Karpas-422 (cell line): ENCODE data around the gene OXGR1. TPM values are rescaled to one million over a fixed set of nuclear protein-coding genes. Genes with fewer than 3 reads are reported as not detected.

Source experiments
- DNase-seq: peaks from one replicate; pipeline ENCODE4 v3.0.0-alpha.2; 2015
- H2AFZ ChIP-seq: fragments of 200-600 bp; sonication (generic); 2 replicates; pipeline ENCODE4 v1.6.1; 2014; ENCODE audit warnings: antibody characterized with exemption, low read length, mixed read lengths
- H3K27ac ChIP-seq: fragments of 200-600 bp; sonication (generic); 2 replicates; pipeline ENCODE4 v1.5.1; 2014; ENCODE audit warnings: mild to moderate bottlenecking, low read length, moderate library complexity
- H3K27me3 ChIP-seq: fragments of 200-600 bp; sonication (generic); 2 replicates; pipeline ENCODE4 v1.6.1; 2014; ENCODE audit warnings: low read length, mixed read lengths
- H3K36me3 ChIP-seq: fragments of 200-600 bp; sonication (generic); 2 replicates; pipeline ENCODE4 v1.6.1; 2014; ENCODE audit warnings: low read length, mixed read lengths; ENCODE audit not compliant: insufficient read depth
- H3K4me1 ChIP-seq: fragments of 200-600 bp; sonication (generic); 2 replicates; pipeline ENCODE4 v1.6.1; 2014; ENCODE audit warnings: mild to moderate bottlenecking, low read length, mixed read lengths
- H3K4me2 ChIP-seq: fragments of 200-600 bp; sonication (generic); 2 replicates; pipeline ENCODE4 v1.6.1; 2014; ENCODE audit warnings: low read length, low read depth, mild to moderate bottlenecking; ENCODE audit not compliant: poor library complexity, severe bottlenecking
- H3K4me3 ChIP-seq: fragments of 200-600 bp; sonication (generic); 2 replicates; pipeline ENCODE4 v1.5.1; 2014; ENCODE audit warnings: mild to moderate bottlenecking, antibody characterized with exemption, low read length, mixed read lengths
- H3K79me2 ChIP-seq: fragments of 200-600 bp; sonication (generic); 2 replicates; pipeline ENCODE4 v1.6.1; 2014; ENCODE audit warnings: mild to moderate bottlenecking, low read length, mixed read lengths
- H3K9ac ChIP-seq: fragments of 200-600 bp; sonication (generic); 2 replicates; pipeline ENCODE4 v1.6.0; 2014; ENCODE audit warnings: low read length
- H3K9me2 ChIP-seq: fragments of 200-600 bp; sonication (generic), shearing (Covaris generic); replicated peaks from 2 replicates; pipeline ENCODE4 v1.6.0; 2014; ENCODE audit warnings: mild to moderate bottlenecking, low read length, moderate library complexity; ENCODE audit not compliant: insufficient read depth
- H3K9me3 ChIP-seq: fragments of 300-700, 200-600 bp; sonication (generic); 2 replicates; pipeline ENCODE4 v1.6.1; 2014; ENCODE audit warnings: low read length, mixed read lengths
- H4K20me1 ChIP-seq: fragments of 200-600 bp; sonication (generic); 2 replicates; pipeline ENCODE4 v1.6.1; 2014; ENCODE audit warnings: mild to moderate bottlenecking, antibody characterized with exemption, low read length, low read depth; ENCODE audit not compliant: insufficient read depth
- total RNA-seq: library from RNA; depleted of rRNA; stranded (reverse); fragments of >200 nt; shearing (Covaris generic); gene quantifications from 2 replicates; pipeline ENCODE4 v1.2.3, GENCODE V29; 2014; ENCODE audit warnings: low replicate concordance

Gene OXGR1
- total RNA-seq, 1 experiment from 2014 or later = not detected

- no peaks in the 10 kb centered on the region for H4K20me1 ChIP-seq
Measured at GRCh38 chr13:97023117-97023516, 28.8 kb upstream of the OXGR1 start.

GRCh38 chr13:97021241-97021640, 27.0 kb upstream of the OXGR1 start:
- no peak overlapping the region for H3K27ac ChIP-seq
- no peaks in the 10 kb centered on the region for H3K9me3 ChIP-seq

More at GRCh38 chr13:97023117-97023516, 28.8 kb upstream of the OXGR1 start:
- no peaks in the 10 kb centered on the region for H3K9me3 ChIP-seq
- no peaks in the 10 kb centered on the region for H3K9me2 ChIP-seq
- no peak overlapping the region for H3K4me3 ChIP-seq
- no peak overlapping the region for H3K27ac ChIP-seq
- no peak overlapping the region for H3K4me2 ChIP-seq
- no peak for DNase-seq
- H3K4me1 ChIP-seq = no peaks in the 10 kb centered on the region
- no peaks in the 10 kb centered on the region for H3K36me3 ChIP-seq
- no peak overlapping the region for H2AFZ ChIP-seq
- H3K27me3 ChIP-seq = peaks cover 3% of the 10 kb centered on the region
- no peak overlapping the region for H3K9ac ChIP-seq
- H3K79me2 ChIP-seq = no peaks in the 10 kb centered on the region

GRCh38 chr13:97020689-97021240, 26.5 kb upstream of the OXGR1 start:
- H2AFZ ChIP-seq = no peak overlapping the region
- no peaks in the 10 kb centered on the region for H3K4me1 ChIP-seq
- DNase-seq = no peak
- H3K27ac ChIP-seq = no peak overlapping the region
- H3K9ac ChIP-seq = no peak overlapping the region
- no peaks in the 10 kb centered on the region for H3K79me2 ChIP-seq
- no peaks in the 10 kb centered on the region for H4K20me1 ChIP-seq
- no peak overlapping the region for H3K4me3 ChIP-seq
- H3K4me2 ChIP-seq = no peak overlapping the region
- H3K27me3 ChIP-seq = peaks cover 3% of the 10 kb centered on the region; the same call in 1 of the 2 replicates
- no peaks in the 10 kb centered on the region for H3K9me3 ChIP-seq
- H3K36me3 ChIP-seq = no peaks in the 10 kb centered on the region
- no peaks in the 10 kb centered on the region for H3K9me2 ChIP-seq

More at GRCh38 chr13:97021241-97021640, 27.0 kb upstream of the OXGR1 start:
- peaks cover 3% of the 10 kb centered on the region for H3K27me3 ChIP-seq
- no peaks in the 10 kb centered on the region for H3K79me2 ChIP-seq
- no peak for DNase-seq
- no peaks in the 10 kb centered on the region for H3K9me2 ChIP-seq
- no peaks in the 10 kb centered on the region for H3K36me3 ChIP-seq
- H3K4me3 ChIP-seq = no peak overlapping the region
- H2AFZ ChIP-seq = no peak overlapping the region
- H3K4me2 ChIP-seq = no peak overlapping the region
- no peaks in the 10 kb centered on the region for H3K4me1 ChIP-seq
- no peak overlapping the region for H3K9ac ChIP-seq
- H4K20me1 ChIP-seq = no peaks in the 10 kb centered on the region

DNA sequence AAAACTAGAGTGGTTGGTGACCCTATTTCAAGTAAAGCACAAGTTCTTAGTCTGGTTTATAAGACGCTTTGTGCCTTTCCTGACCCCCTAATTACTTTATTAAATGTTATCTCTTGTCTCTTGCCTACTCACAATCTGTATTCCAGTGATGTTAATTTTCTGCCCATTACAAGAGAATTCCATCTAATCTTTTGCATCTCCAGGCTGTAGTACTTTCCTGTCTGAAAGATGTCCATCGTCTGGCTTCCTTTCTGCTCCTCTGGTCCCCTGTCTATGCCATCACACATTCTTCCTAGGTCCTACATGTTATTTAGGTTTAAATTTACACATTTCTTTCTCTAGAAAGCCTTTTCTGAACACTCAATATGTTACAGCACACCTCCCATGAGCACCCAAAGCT, 25.9 kb upstream of the OXGR1 start:
- H4K20me1 ChIP-seq = no peaks in the 10 kb centered on the region
- DNase-seq = no peak
- no peak overlapping the region for H3K4me2 ChIP-seq
- H3K9ac ChIP-seq = no peak overlapping the region
- no peak overlapping the region for H3K27ac ChIP-seq
- no peaks in the 10 kb centered on the region for H3K36me3 ChIP-seq
- H2AFZ ChIP-seq = no peak overlapping the region
- H3K79me2 ChIP-seq = no peaks in the 10 kb centered on the region
- H3K4me1 ChIP-seq = no peaks in the 10 kb centered on the region
- H3K4me3 ChIP-seq = no peak overlapping the region
- H3K27me3 ChIP-seq = peaks cover 3% of the 10 kb centered on the region; the same call in 1 of the 2 replicates
- H3K9me2 ChIP-seq = no peaks in the 10 kb centered on the region
- no peaks in the 10 kb centered on the region for H3K9me3 ChIP-seq

DNA sequence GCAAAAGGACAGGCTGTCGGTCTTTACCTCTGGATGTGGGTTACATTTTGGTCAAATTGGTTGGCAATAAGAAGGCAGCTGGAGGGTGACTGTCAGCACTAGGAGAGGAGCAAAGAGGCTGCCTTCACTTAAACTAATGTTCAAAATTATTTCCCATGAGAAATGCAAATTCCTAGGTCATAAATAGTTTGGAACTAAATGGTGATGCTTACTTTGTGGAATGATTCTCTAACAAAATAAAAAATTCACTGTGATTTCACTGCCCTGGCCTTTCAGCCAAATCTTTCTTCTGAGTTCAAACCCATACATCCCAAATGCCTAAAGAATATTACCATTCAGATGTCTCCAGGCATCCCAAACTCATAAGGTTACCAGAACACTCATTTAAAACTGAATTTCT, 25.0 kb upstream of the OXGR1 start:
- Histone ChIP-seq H3K27ac (no peak overlapping the region), H2AFZ (no peak overlapping the region), H3K27me3 (peaks cover 3% of the 10 kb centered on the region; the same call in 1 of the 2 replicates), H4K20me1 (no peaks in the 10 kb centered on the region), H3K9me2 (no peaks in the 10 kb centered on the region), H3K4me1 (no peaks in the 10 kb centered on the region), H3K79me2 (no peaks in the 10 kb centered on the region), H3K9me3 (no peaks in the 10 kb centered on the region), H3K36me3 (no peaks in the 10 kb centered on the region), H3K9ac (no peak overlapping the region), H3K4me3 (no peak overlapping the region), H3K4me2 (no peak overlapping the region)
- no peak for DNase-seq

GRCh38 chr13:97018029-97018819, 23.9 kb upstream of the OXGR1 start:
- Histone ChIP-seq H4K20me1 (no peaks in the 10 kb centered on the region), H3K4me3 (no peak overlapping the region), H3K27ac (no peak overlapping the region), H3K9ac (no peak overlapping the region), H3K79me2 (no peaks in the 10 kb centered on the region), H3K4me1 (no peaks in the 10 kb centered on the region), H2AFZ (no peak overlapping the region), H3K9me2 (no peaks in the 10 kb centered on the region), H3K27me3 (peaks cover 3% of the 10 kb centered on the region; the same call in 1 of the 2 replicates), H3K36me3 (no peaks in the 10 kb centered on the region), H3K4me2 (no peak overlapping the region), H3K9me3 (no peaks in the 10 kb centered on the region)
- peak; percentile 76 for DNase-seq

DNA sequence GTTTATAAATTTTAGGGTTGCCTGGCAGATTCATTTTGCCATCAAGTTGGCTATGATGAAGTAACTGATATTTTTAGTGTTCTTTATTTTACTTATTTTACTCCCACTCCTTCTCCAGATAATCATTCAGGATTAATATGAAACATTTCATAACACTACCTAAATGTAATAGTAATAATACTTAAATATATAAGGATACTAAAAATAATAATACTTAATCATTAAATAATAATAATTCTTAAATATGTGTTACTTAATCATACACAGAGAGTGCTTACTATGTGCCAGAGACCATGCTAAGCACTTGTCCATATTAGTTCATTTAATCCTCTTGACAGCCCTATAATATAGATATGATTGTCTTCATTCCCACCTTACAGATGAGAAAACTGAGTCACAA, 23.0 kb upstream of the OXGR1 start:
- H3K4me3 ChIP-seq = no peak overlapping the region
- no peak overlapping the region for H3K9ac ChIP-seq
- H3K9me3 ChIP-seq = no peaks in the 10 kb centered on the region
- peaks cover 3% of the 10 kb centered on the region; the same call in 1 of the 2 replicates for H3K27me3 ChIP-seq
- no peaks in the 10 kb centered on the region for H3K4me1 ChIP-seq
- H3K36me3 ChIP-seq = no peaks in the 10 kb centered on the region
- no peaks in the 10 kb centered on the region for H3K79me2 ChIP-seq
- no peaks in the 10 kb centered on the region for H4K20me1 ChIP-seq
- no peak for DNase-seq
- no peak overlapping the region for H3K4me2 ChIP-seq
- no peak overlapping the region for H2AFZ ChIP-seq
- no peak overlapping the region for H3K27ac ChIP-seq
- H3K9me2 ChIP-seq = no peaks in the 10 kb centered on the region

- Histone ChIP-seq H3K79me2 (no peaks in the 10 kb centered on the region), H3K4me3 (no peak overlapping the region), H3K9me2 (no peaks in the 10 kb centered on the region), H3K9ac (no peak overlapping the region), H3K4me2 (no peak overlapping the region), H3K36me3 (no peaks in the 10 kb centered on the region), H4K20me1 (no peaks in the 10 kb centered on the region), H3K27me3 (peaks cover 3% of the 10 kb centered on the region; the same call in 1 of the 2 replicates), H3K4me1 (no peaks in the 10 kb centered on the region), H3K27ac (no peak overlapping the region), H2AFZ (no peak overlapping the region), H3K9me3 (no peaks in the 10 kb centered on the region)
- no peak for DNase-seq
Measured at GRCh38 chr13:97015661-97016350, 21.5 kb upstream of the OXGR1 start.
